Activated T-cell treated with anti-CD3 and anti-CD28 coated beads, Interleukin-2, amount 50 U/mL, for 4 hours (primary cell): Measurements from ENCODE around the gene GPR87. TPM values are rescaled to one million over a fixed set of nuclear protein-coding genes. Genes with fewer than 3 reads are reported as not detected.

Source experiments
- ATAC-seq, 2 donors: fragments of 200-7000 bp; cut with Tn5 transposase; one replicate each; pipeline ENCODE4 v1.10.0; 2021
- DNase-seq: peaks from one replicate; pipeline ENCODE4 v3.0.0-alpha.2; 2020
- H3K27me3 Mint-ChIP-seq: one replicate; pipeline ENCODE4 v1.8.0; 2021; ENCODE audit warnings: low read depth, mixed read lengths
- H3K36me3 Mint-ChIP-seq: one replicate; pipeline ENCODE4 v1.8.0; 2022; ENCODE audit warnings: mixed read lengths; ENCODE audit not compliant: insufficient read depth
- H3K4me1 Mint-ChIP-seq: one replicate; pipeline ENCODE4 v1.8.0; 2021; ENCODE audit warnings: low read depth, mixed read lengths
- H3K4me3 Mint-ChIP-seq: one replicate; pipeline ENCODE4 v1.8.0; 2021; ENCODE audit warnings: mild to moderate bottlenecking, moderate library complexity, mixed read lengths
- H3K9me3 Mint-ChIP-seq: one replicate; pipeline ENCODE4 v1.8.0; 2021; ENCODE audit warnings: mixed read lengths
- total RNA-seq, 3 donors: library from RNA; stranded (reverse); gene quantifications; one replicate each; pipeline ENCODE4 v1.2.1, GENCODE V29; 2021

The GPR87 gene
- total RNA-seq, 3 donors from 2014 or later, result 2.2 to 3.3 (median 2.7) TPM

DNA sequence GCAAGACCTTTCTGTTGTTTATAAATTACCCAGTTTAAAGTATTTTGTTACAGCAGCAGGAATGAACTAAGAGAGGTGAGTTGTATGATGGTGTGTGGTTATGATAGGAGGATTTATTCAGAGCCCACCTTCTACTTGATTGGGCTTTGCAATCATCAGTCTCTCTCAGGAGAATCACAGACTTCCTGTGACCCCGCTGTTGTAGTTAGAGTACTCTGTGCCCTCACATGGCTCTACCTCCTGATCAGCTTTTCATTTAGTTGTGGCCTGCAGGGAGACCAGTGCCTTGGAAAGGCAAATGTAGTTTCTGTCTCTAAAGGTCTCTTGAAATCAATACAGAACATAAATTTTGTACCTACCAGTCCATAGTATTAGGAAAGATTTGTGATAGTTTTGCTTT, 30.7 kb downstream of the GPR87 start:
- Mint-ChIP-seq H3K4me3 (no peak overlapping the region), H3K4me1 (peaks cover 14% of the 10 kb centered on the region), H3K9me3 (no peaks in the 10 kb centered on the region), H3K27me3 (no peaks in the 10 kb centered on the region), H3K36me3 (no peaks in the 10 kb centered on the region)
- DNase-seq, result no peak
- no peak for ATAC-seq

DNA sequence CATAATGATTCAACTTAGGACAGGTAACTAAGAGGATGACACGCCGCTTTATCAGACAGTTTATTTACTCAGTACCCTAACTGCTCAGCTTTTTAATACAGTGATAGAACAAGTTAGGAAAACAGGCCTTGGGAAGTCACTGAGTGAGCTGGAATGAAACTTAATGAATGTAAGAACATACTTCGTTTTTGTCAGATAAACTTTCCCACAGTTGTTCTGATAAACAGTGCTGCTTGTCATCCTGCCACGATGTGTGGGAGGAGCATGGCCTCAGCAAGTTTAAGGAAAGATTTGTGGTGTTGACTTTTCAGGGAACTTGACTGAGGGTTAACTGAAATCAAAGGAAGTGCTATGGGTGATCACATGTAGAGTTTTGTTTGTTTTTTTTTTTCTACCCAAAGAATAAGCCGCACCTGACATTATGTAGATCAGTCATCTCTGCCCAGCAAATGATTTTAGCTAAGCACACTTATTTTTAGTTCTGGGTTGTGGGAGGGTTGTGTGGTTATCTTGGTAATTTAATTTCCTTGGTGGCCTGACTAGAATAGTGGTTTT, 32.6 kb downstream of the GPR87 start:
- H3K36me3 Mint-ChIP-seq, result no peaks in the 10 kb centered on the region
- DNase-seq (no peak), ATAC-seq (peak; percentile 42 to 58)
- no peaks in the 10 kb centered on the region for H3K27me3 Mint-ChIP-seq
- H3K9me3 Mint-ChIP-seq, result no peaks in the 10 kb centered on the region
- H3K4me1 Mint-ChIP-seq, result peaks cover 19% of the 10 kb centered on the region
- H3K4me3 Mint-ChIP-seq, result no peak overlapping the region

DNA sequence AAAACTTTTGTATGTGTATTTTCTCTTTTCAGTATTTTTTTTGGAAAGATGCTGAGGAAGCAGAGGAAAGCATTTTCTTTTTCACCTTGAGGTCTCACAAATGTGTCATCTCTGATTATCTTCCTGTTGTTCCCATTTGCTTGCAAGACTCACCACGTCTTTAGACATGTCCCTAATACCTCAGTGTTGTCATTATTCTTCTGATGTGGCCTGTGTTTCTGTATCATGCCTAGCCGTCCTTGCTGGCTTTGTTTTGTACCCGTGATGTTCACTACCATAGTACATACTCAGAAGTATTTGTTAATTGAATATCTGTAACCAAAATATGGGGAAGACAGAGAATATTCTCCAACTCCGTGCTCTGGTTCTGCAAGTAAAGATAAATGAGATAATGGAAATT, 33.2 kb downstream of the GPR87 start:
- no peak for ATAC-seq
- Mint-ChIP-seq H3K4me3 (no peak overlapping the region), H3K27me3 (no peaks in the 10 kb centered on the region)

DNA sequence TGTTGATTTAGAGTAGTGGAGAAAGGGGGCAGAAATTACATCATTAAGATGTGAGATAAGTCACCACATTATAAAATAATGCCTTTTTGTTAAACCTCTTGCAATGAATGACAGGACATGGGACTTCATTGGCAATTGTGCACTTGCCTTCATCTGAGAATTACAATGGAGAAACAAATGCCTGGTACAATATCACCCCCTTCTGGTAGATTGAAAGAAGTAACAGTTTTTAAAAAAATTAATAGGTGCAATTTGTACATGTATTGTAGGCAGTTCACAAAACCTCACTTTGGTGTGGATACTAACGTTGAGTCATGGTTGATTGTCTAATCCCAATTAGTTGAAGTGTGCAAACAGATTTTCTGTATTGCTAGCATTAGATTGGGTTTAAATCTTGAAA, 33.7 kb downstream of the GPR87 start:
- Mint-ChIP-seq H3K4me3 (no peak overlapping the region), H3K4me1 (peaks cover 30% of the 10 kb centered on the region), H3K36me3 (no peaks in the 10 kb centered on the region), H3K27me3 (no peaks in the 10 kb centered on the region), H3K9me3 (no peaks in the 10 kb centered on the region)
- DNase-seq (no peak), ATAC-seq (peak; percentile 44 to 60)

More for the DNA sequence above, 33.2 kb downstream of the GPR87 start:
- no peak for DNase-seq
- Mint-ChIP-seq H3K36me3 (no peaks in the 10 kb centered on the region), H3K9me3 (no peaks in the 10 kb centered on the region), H3K4me1 (peaks cover 25% of the 10 kb centered on the region)

DNA sequence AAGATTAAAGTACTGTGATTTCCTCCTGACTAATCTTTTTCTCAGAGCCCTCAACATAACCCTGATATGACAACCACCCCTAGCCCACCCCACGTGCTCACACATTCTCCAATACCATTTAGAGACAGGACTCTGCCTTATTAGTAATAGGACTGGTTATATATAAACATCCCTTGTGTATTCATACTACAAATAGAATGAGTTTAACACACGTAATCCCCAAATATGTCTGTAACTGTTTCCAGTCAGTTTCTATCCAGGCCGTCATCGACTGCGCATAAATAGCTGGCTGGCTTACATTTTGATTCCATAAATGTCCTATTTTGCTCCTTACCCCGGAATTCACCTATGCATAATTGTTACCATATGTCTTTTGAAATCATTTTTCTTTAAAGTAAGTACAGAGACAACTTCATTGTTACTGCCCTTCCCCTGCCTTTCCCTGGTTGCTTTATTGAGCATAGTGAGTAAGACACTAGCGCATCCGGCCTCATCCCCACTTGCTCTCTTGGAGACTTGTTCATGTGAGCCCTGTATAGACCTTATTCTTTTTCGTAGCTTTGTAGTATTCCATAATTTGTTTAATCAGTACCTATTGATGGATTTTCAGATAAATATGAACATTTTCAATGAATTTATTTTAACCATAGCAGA, 34.8 kb downstream of the GPR87 start:
- H3K4me3 Mint-ChIP-seq, result no peak overlapping the region
- no peak for ATAC-seq
- H3K9me3 Mint-ChIP-seq, result no peaks in the 10 kb centered on the region
- H3K36me3 Mint-ChIP-seq, result no peaks in the 10 kb centered on the region
- H3K27me3 Mint-ChIP-seq, result no peaks in the 10 kb centered on the region
- peaks cover 34% of the 10 kb centered on the region for H3K4me1 Mint-ChIP-seq
- no peak for DNase-seq

DNA sequence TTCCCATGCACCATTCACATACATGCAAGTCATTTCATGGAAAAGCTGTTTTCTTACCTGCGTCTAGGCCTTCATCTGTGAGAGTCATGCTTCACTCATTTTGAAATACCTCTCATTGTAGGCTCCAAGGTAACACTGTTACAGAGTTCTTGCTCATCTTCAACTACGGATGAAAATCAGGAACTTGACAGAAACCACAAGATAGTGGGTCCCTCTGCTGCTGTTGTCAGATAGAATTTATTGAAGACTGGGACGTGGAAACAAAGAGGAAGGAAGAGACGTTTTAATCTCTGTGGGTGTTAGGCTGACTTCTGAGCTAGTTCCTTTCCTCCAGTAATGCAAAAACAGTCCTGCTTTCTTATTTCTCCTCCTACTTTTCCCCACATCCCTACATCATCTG, 38.4 kb downstream of the GPR87 start, which contains the start of gene P2RY14:
P2RY14 (minus strand) TSS at position 313 of the 400 bp plus-strand sequence. CDS start 64,226 bp downstream, outside the sequence.
- Mint-ChIP-seq H3K4me3 (no peak within 1 kb of the TSS), H3K4me1 (peaks cover 42% of the 10 kb centered on the region), H3K27me3 (no peaks in the 10 kb centered on the region)

DNA sequence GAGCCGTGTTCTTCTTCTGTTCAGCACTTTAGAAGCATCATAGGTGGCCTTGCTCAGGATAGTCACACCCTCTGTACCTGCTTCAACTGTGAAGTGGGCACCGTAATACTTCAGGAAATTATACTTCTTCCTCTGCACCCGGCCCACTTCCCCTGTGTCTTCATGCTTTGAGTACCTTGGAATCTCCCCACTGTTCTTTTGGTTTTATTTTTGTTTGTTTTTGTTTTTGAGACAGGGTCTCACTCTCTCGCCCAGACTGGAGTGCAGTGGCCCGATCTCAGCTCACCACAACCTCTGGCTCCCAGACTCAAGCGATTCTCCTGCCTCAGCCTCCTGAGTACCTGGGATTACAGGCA, 40.0 kb downstream of the GPR87 start:
- peak; percentile 13 for DNase-seq

More for the DNA sequence above, 38.4 kb downstream of the GPR87 start, which contains the start of gene P2RY14:
- H3K36me3 Mint-ChIP-seq, result no peaks in the 10 kb centered on the region
- DNase-seq, result no peak
- H3K9me3 Mint-ChIP-seq, result no peaks in the 10 kb centered on the region
- ATAC-seq, result peak; percentile 59

DNA sequence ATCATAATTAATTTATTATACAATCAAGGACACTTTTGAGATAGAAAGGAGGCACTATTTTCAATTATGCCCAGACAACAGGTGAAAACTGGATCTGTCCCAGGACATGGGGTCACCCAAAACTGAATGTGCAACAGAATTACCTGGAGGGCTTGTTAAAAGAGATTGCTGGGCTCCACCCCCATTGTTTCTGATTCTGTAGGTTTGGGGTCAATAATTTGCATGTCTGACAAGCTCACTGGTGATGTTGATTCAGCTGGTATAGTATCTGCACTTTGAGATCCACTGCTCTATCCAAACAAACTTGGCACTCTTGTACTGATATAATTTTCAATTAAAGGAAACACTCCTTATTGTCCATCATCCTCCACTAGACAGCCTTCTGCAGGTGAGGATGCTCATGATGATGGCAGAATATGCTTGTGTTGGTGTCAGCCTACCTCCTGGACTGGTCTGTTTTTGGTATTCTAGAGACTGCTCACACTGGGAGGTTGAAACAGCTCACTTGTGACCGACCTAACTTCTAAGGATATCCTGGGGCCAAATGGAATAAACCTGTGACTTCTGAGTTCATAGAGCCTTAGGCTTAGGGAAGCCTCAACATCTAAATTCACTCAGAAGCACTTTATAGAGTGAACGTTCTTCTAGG, 40.5 kb downstream of the GPR87 start:
- peaks cover 39% of the 10 kb centered on the region for H3K4me1 Mint-ChIP-seq

More for the DNA sequence above, 40.0 kb downstream of the GPR87 start:
- no peaks in the 10 kb centered on the region for H3K27me3 Mint-ChIP-seq
- H3K4me1 Mint-ChIP-seq, result peaks cover 39% of the 10 kb centered on the region
- H3K36me3 Mint-ChIP-seq, result no peaks in the 10 kb centered on the region
- peak overlapping the region; percentile 10 for H3K4me3 Mint-ChIP-seq
- H3K9me3 Mint-ChIP-seq, result no peaks in the 10 kb centered on the region
- peak; percentile 53 to 59 for ATAC-seq

DNA sequence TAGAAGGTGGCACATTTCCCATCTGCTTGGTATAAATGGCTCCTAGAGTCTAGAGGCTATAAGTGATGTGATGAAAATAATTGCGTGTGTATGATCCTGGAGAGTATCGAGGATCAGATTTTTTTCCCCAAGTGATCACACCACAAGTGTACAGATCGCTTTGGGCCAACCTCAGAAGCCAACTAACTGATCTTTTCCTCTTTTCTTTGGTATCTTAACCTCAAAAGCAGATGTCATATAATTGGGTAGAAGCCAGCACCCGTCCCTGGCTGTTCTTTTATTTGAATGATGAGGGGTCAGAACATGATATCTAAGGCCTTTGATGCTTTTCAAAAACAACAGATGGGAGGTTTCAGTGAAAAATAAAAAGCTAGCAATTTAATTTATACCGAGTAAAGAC, 41.5 kb downstream of the GPR87 start:
- ATAC-seq (no peak), DNase-seq (no peak)
- H3K4me1 Mint-ChIP-seq, result peaks cover 41% of the 10 kb centered on the region
- no peaks in the 10 kb centered on the region for H3K27me3 Mint-ChIP-seq
- H3K36me3 Mint-ChIP-seq, result no peaks in the 10 kb centered on the region
- H3K4me3 Mint-ChIP-seq, result no peak overlapping the region
- H3K9me3 Mint-ChIP-seq, result no peaks in the 10 kb centered on the region

More for the DNA sequence above, 40.5 kb downstream of the GPR87 start:
- Mint-ChIP-seq H3K4me3 (no peak overlapping the region), H3K9me3 (no peaks in the 10 kb centered on the region), H3K36me3 (no peaks in the 10 kb centered on the region), H3K27me3 (no peaks in the 10 kb centered on the region)
- no peak for ATAC-seq
- no peak for DNase-seq

DNA sequence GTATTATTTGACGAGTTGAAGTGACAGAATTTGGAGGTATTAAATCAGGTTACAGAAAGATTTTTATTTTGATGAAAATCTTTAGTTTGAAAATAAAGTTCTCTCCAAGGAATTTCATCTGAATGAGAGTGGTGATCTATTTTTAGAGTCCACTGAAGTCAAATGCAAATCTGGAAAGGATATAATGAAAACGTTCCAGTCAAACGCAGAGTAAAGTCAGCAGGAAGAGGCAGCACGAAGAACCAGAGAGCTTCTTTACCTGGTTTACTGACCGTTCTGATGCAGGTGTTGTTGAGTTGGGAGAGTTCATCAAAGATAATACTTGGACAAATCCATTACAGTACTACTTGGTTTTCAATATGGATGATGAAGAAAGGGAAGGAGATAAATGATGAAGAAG, 47.0 kb downstream of the GPR87 start:
- Mint-ChIP-seq H3K9me3 (no peaks in the 10 kb centered on the region), H3K4me3 (no peak overlapping the region)

DNA sequence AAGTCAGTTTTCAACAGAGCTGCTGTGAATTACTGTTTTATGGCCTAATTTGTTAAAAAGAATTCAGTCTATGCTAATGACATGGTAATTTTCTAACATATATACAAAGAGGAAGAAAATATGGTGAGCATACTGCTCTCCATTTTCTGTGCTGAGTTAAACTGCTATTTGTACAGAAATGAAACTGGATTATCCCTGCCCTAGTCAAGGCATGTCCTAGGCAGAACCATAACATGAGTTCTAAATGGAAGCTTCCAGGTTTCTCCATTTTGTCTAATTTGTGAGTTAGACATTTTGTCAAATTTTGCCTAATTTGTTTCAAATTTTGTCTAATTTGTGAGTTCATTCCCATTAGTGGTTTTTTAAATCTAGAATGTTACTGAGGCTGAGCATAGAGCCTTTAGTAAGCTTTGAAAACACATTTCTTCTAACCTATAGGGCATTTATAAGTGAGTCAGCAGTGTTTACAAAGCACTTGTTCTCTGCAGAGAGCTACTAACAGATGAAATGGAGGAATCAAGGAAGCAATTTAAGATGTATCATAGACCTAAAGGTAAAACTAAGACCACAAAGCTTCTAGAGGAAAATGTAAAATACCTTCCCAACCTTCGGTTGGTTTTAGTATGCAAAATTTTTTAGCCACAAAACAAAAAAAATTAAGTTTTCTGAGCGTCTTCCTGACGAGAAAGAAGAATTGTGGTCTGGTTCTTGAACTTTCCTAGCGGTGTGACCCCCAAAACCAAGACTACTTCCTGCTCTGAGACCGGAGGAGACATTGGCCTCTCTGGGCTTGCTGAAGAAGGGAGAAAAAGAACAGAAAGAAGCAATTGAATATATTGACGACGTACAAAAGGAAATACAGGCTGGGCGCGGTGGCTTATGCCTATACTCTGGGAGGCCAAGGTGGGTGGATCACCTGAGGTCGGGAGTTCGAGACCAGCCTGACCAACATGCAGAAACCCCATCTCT, 48.1 kb downstream of the GPR87 start:
- peaks cover 18% of the 10 kb centered on the region for H3K4me1 Mint-ChIP-seq
- H3K36me3 Mint-ChIP-seq, result no peaks in the 10 kb centered on the region
- peak overlapping the region; percentile 51 for H3K4me3 Mint-ChIP-seq

More for the DNA sequence above, 47.0 kb downstream of the GPR87 start:
- Mint-ChIP-seq H3K36me3 (no peaks in the 10 kb centered on the region), H3K4me1 (peaks cover 20% of the 10 kb centered on the region), H3K27me3 (no peaks in the 10 kb centered on the region)
- ATAC-seq, result no peak
- no peak for DNase-seq

DNA sequence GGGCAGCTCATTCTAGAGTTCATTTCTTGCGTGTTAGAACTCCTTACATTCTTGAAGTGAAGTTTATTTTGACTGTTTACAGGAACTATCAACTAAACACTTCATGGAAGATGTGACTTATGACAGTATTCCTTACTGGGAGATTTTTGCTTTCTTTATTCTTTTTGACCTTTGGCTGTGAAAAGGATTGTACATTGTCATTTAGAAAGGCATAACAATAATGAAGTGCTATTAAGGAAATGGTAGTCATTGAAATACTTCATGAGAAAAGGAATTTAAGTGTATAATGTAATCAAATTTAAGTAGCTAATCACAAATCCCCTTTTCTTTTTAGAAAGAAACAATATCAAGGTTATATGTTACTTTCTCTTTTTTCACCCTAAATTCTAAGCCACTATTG, 49.6 kb downstream of the GPR87 start:
- no peak for ATAC-seq
- Mint-ChIP-seq H3K4me1 (peaks cover 18% of the 10 kb centered on the region), H3K27me3 (no peaks in the 10 kb centered on the region)

More for the DNA sequence above, 48.1 kb downstream of the GPR87 start:
- DNase-seq (no peak), ATAC-seq (peak; percentile 85 to 90)
- Mint-ChIP-seq H3K9me3 (no peaks in the 10 kb centered on the region), H3K27me3 (no peaks in the 10 kb centered on the region)

DNA sequence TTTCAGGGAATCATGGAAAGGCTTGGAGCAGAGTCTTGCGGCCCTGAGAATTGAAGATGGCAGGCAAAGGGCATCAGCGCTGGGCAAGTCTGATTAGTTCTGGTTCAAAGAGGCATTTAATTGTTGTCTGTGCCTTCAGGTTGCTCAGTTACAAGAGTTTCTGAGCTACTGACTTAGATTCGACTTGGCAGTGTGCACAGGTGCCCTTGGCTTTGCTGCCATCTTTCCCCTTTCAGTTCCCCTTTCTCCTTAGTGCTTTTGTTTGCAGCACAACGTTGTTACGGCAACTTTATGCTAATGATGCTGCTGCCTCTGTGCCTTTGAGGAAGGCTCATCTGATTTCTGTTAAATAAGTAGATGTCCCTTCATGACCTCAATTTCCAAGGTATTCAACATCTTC, 50.8 kb downstream of the GPR87 start:
- H3K27me3 Mint-ChIP-seq, result peaks cover under 1% of the 10 kb centered on the region
- no peak for ATAC-seq
- no peak overlapping the region for H3K4me3 Mint-ChIP-seq
- H3K9me3 Mint-ChIP-seq, result no peaks in the 10 kb centered on the region
- DNase-seq, result no peak
- H3K36me3 Mint-ChIP-seq, result no peaks in the 10 kb centered on the region
- H3K4me1 Mint-ChIP-seq, result peaks cover 18% of the 10 kb centered on the region

More for the DNA sequence above, 49.6 kb downstream of the GPR87 start:
- Mint-ChIP-seq H3K36me3 (no peaks in the 10 kb centered on the region), H3K4me3 (no peak overlapping the region), H3K9me3 (no peaks in the 10 kb centered on the region)
- no peak for DNase-seq

DNA sequence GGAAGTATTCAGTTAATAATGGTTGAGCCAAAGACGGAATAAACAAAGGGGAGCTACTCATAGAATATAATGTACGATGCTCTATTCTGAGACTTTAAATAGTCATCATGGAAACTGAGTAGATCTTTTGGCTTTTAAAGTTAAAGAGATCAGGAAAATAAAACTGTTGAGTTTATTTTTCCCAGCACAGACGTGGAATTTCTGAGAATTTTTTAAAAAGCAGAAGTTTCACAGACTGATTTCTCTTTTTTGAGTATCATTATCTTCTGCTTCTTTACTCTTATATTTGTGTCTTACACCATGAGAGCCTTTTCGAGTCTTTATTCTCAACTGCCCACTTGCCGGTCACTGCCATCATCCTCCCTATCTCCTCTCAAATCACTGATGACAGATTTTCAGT, 51.5 kb downstream of the GPR87 start:
- Mint-ChIP-seq H3K9me3 (no peaks in the 10 kb centered on the region), H3K27me3 (peaks cover 3% of the 10 kb centered on the region), H3K36me3 (peaks cover 1% of the 10 kb centered on the region), H3K4me3 (no peak overlapping the region), H3K4me1 (peaks cover 16% of the 10 kb centered on the region)
- no peak for DNase-seq
- ATAC-seq, result no peak
